ENCODE data around the gene CFAP20DC. TPM values are rescaled to one million over a fixed set of nuclear protein-coding genes. Genes with fewer than 3 reads are reported as not detected.

Gene CFAP20DC
- total and polyA plus RNA-seq, 2 of the 8 experiments (the other 6 are each of a cell fraction or from before 2014, with no cell fraction given) = 2.2 to 2.8 TPM

GRCh38 chr3:58725326-58725853 is 324.4 kb downstream of the CFAP20DC start:
- Histone ChIP-seq H3K4me2 (ENCODE audit: insufficient read depth in 1 of 2, low read depth in 2 of 2, low read length in 2 of 2) (no peak overlapping the region), H3K79me1 (ENCODE audit: low read depth, low read length) (no peaks in the 10 kb centered on the region), H3K18ac (ENCODE audit: extremely low read depth, low read length) (no peak overlapping the region), H2BK12ac (ENCODE audit: low read depth, low read length) (no peak overlapping the region), H3K56ac (replicated peaks; ENCODE audit: insufficient read length, low read depth, low read length) (no peak overlapping the region), H3K9ac (replicated peaks in 1 of 4; ENCODE audit: extremely low read depth in 1 of 4, low read depth in 3 of 4, low read length in 3 of 4) (no peak overlapping the region), H2BK5ac (ENCODE audit: low read depth, low read length) (no peak overlapping the region), H4K20me1 (replicated peaks in 1 of 2; ENCODE audit: control insufficient read depth in 1 of 2, insufficient read depth in 2 of 2, low read length in 2 of 2) (no peaks in the 10 kb centered on the region), H3K4me3 (ENCODE audit: extremely low read depth in 1 of 4, insufficient read depth in 2 of 4, low read depth in 3 of 4, low read length in 4 of 4) (no peak overlapping the region), H3K23ac (ENCODE audit: insufficient read length) (no peak overlapping the region), H3K4me1 (replicated peaks in 1 of 4; ENCODE audit: control insufficient read depth in 3 of 4, insufficient read depth in 4 of 4, low read length in 3 of 4) (peaks cover 0 to 2% (median 0%) of the 10 kb centered on the region in 4 experiments; a peak in 1 of 7 replicates), H3K79me2 (ENCODE audit: control insufficient read depth in 1 of 2, insufficient read depth in 2 of 2, low read length in 2 of 2) (no peaks in the 10 kb centered on the region), H4K8ac (ENCODE audit: extremely low read depth, insufficient read depth, low read length) (no peak overlapping the region), H3K27me3 (replicated peaks in 1 of 4; ENCODE audit: control insufficient read depth in 3 of 4, extremely low read depth in 1 of 4, insufficient read depth in 3 of 4, low read length in 3 of 4) (no peaks in the 10 kb centered on the region), H2BK120ac (replicated peaks; ENCODE audit: low read depth, low read length) (no peak overlapping the region), H2AK5ac (ENCODE audit: low read depth, low read length) (no peak overlapping the region), H2BK15ac (ENCODE audit: low read length) (no peak overlapping the region), H3K23me2 (ENCODE audit: low read depth, low read length) (no peaks in the 10 kb centered on the region), H3K36me3 (ENCODE audit: control insufficient read depth in 2 of 4, insufficient read depth in 4 of 4, low read length in 3 of 4) (no peaks in the 10 kb centered on the region; a peak in 3 of 8 replicates), H3K4ac (replicated peaks; ENCODE audit: insufficient read length, low read depth, low read length) (no peak overlapping the region), H4K91ac (replicated peaks; ENCODE audit: insufficient read length, low read length) (no peak overlapping the region), H2AFZ (ENCODE audit: low read length) (no peak overlapping the region), H3K14ac (ENCODE audit: insufficient read length) (no peak overlapping the region), H3K27ac (ENCODE audit: low read depth, low read length) (no peak overlapping the region), H4K5ac (ENCODE audit: insufficient read length, low read depth, low read length) (no peak overlapping the region), H3K9me3 (ENCODE audit: insufficient read depth in 2 of 2, low read depth in 1 of 2, low read length in 1 of 2) (no peaks in the 10 kb centered on the region; a peak in 1 of 4 replicates), H2BK20ac (ENCODE audit: low read length) (no peak overlapping the region)
- FAIRE-seq (no peak), DNase-seq (ENCODE audit: low read depth in 1 of 2, low spot score in 2 of 2) (no peak)
- 90% methylated on average over 7 of the region's 7 CpGs; no CpG with 5 or more reads in 1 of the 2 experiments for WGBS, 2 experiments (ENCODE audit: extremely low coverage in 1 of 2, insufficient coverage in 1 of 2, insufficient read length in 1 of 2, insufficient replicate concordance in 2 of 2, low coverage in 1 of 2, low lambda C conversion rate in 2 of 2, missing lambda C conversion rate in 1 of 2)
- CTCF ChIA-PET (ENCODE audit: partially characterized antibody) = interaction anchor here (0.5 to 1.1 kb wide), 4 partner anchors 10 to 377 kb away, joined by 3 read pairs; no protein-coding TSS in a partner anchor
- POLR2A ChIA-PET (ENCODE audit: partially characterized antibody) = no interaction called here
- TF ChIP-seq ATF2 (IDR thresholded peaks at IDR 0.05; ENCODE audit: low read length) (no peak), GTF2F1 (IDR thresholded peaks at IDR 0.05; ENCODE audit: borderline replicate concordance, low read depth, low read length) (no peak), SIX5 (IDR thresholded peaks at IDR 0.05; ENCODE audit: low read depth, low read length) (no peak), CEBPB (IDR thresholded peaks at IDR 0.05; ENCODE audit: low read depth, low read length) (no peak), TAF1 (IDR thresholded peaks at IDR 0.05; ENCODE audit: low read depth, low read length) (no peak), ASH2L (IDR thresholded peaks at IDR 0.05; ENCODE audit: low read length) (no peak), E2F6 (IDR thresholded peaks at IDR 0.05) (no peak), EZH2 (IDR thresholded peaks at IDR 0.05; ENCODE audit: low read depth, low read length, severe bottlenecking) (no peak), POLR2AphosphoS5 (IDR thresholded peaks at IDR 0.05; ENCODE audit: low read depth, low read length) (no peak), EGR1 (IDR thresholded peaks at IDR 0.05; ENCODE audit: borderline replicate concordance, low read depth, low read length) (no peak), HDAC2 (IDR thresholded peaks at IDR 0.05; ENCODE audit: borderline replicate concordance in 1 of 2, low read depth in 2 of 2, low read length in 2 of 2) (no peak), TCF12 (IDR thresholded peaks at IDR 0.05; ENCODE audit: low read depth, low read length) (no peak)

Measured in H1 (cell line).